H1 (cell line): ENCODE results near the gene KCNK4. TPM values are rescaled to one million over a fixed set of nuclear protein-coding genes. Genes with fewer than 3 reads are reported as not detected.

Experiments
- ASH2L ChIP-seq: fragments of 200-600, 300-600 bp; sonication (generic); IDR thresholded peaks from one replicate; pipeline ENCODE4 v1.7.1; 2017; ENCODE audit warnings: low read length
- BRCA1 ChIP-seq: IDR thresholded peaks from 2 replicates; pipeline ENCODE4 v1.6.1; 2012; ENCODE audit warnings: low read depth, low read length, improper control_type of control experiment
- CHD1 ChIP-seq: IDR thresholded peaks from 2 replicates; pipeline ENCODE4 v1.6.1; 2012; ENCODE audit warnings: low read depth, low read length, improper control_type of control experiment
- CHD2 ChIP-seq: IDR thresholded peaks from 2 replicates; pipeline ENCODE4 v1.6.1; 2012; ENCODE audit warnings: low read length, improper control_type of control experiment
- CREB1 ChIP-seq: IDR thresholded peaks from 2 replicates; pipeline ENCODE4 v1.6.1; 2012; ENCODE audit warnings: inconsistent platforms
- EGR1 ChIP-seq: IDR thresholded peaks from 2 replicates; pipeline ENCODE4 v1.6.1; 2011; ENCODE audit warnings: low read depth, low read length, borderline replicate concordance
- EZH2 ChIP-seq: fragments of 200-600 bp; sonication (generic); IDR thresholded peaks from 2 replicates; pipeline ENCODE4 v1.7.1; 2012; ENCODE audit warnings: low read depth, mild to moderate bottlenecking, moderate library complexity, low read length, inconsistent platforms; ENCODE audit not compliant: severe bottlenecking
- GABPA ChIP-seq: IDR thresholded peaks from 2 replicates; pipeline ENCODE4 v1.6.1; 2011; ENCODE audit warnings: mild to moderate bottlenecking, low read length, moderate library complexity, borderline replicate concordance; ENCODE audit not compliant: insufficient read depth
- HDAC2 ChIP-seq, 2 experiments: fragments of 300-600 bp in 1 of 2; sonication (generic) in 1 of 2; IDR thresholded peaks; 2 replicates each; pipeline ENCODE4 v1.6.1; 2011 to 2012; ENCODE audit warnings: low read depth in 2 of 2, low read length in 2 of 2, mild to moderate bottlenecking in 2 of 2, moderate library complexity in 2 of 2, borderline replicate concordance in 1 of 2, inconsistent platforms in 1 of 2
- JUND ChIP-seq: IDR thresholded peaks from 2 replicates; pipeline ENCODE4 v1.6.1; 2011; ENCODE audit warnings: mild to moderate bottlenecking, improper control_type of control experiment, low read length
- KDM1A ChIP-seq: fragments of 200-600, 300-600 bp; sonication (generic); IDR thresholded peaks from 2 replicates; pipeline ENCODE4 v1.7.1; 2016; ENCODE audit warnings: mild to moderate bottlenecking, low read length, borderline replicate concordance
- MAX ChIP-seq: IDR thresholded peaks from 2 replicates; pipeline ENCODE4 v1.6.1; 2012; ENCODE audit warnings: inconsistent platforms
- NANOG ChIP-seq: IDR thresholded peaks from 2 replicates; pipeline ENCODE4 v1.6.1; 2011; ENCODE audit warnings: low read length, low read depth, mild to moderate bottlenecking, inconsistent platforms; ENCODE audit not compliant: insufficient read depth, poor library complexity, severe bottlenecking
- POLR2A ChIP-seq, 2 experiments: IDR thresholded peaks; 1 replicate in 1 of 2; 2 replicates in 1 of 2; pipeline ENCODE4 v1.6.1; 2011; ENCODE audit warnings: low read depth in 2 of 2, low read length in 2 of 2, mild to moderate bottlenecking in 2 of 2; ENCODE audit errors: control extremely low read depth in 1 of 2
- POLR2AphosphoS5 ChIP-seq: IDR thresholded peaks from 2 replicates; pipeline ENCODE4 v1.6.1; 2011; ENCODE audit warnings: low read depth, low read length
- RAD21 ChIP-seq, 2 experiments: IDR thresholded peaks in 1 of 2; conservative IDR thresholded peaks in 1 of 2; 2 replicates each; pipeline ENCODE4 v1.6.1; 2011; ENCODE audit warnings: low read depth in 2 of 2, low read length in 2 of 2, improper control_type of control experiment in 1 of 2, inconsistent platforms in 1 of 2, mild to moderate bottlenecking in 1 of 2, moderate library complexity in 1 of 2
- SIX5 ChIP-seq: IDR thresholded peaks from 2 replicates; pipeline ENCODE4 v1.6.1; 2011; ENCODE audit warnings: mild to moderate bottlenecking, low read depth, low read length
- SUZ12 ChIP-seq: fragments of 200-600 bp; sonication (generic); IDR thresholded peaks from 2 replicates; pipeline ENCODE4 v1.6.1; 2012; ENCODE audit warnings: mild to moderate bottlenecking, inconsistent platforms, low read length, moderate library complexity, mixed read lengths
- TAF7 ChIP-seq: optimal IDR thresholded peaks from 2 replicates; pipeline ENCODE3; 2011; ENCODE audit warnings: low read depth, mild to moderate bottlenecking, inconsistent platforms, low read length, moderate library complexity, borderline replicate concordance
- TCF12 ChIP-seq: IDR thresholded peaks from 2 replicates; pipeline ENCODE4 v1.6.1; 2011; ENCODE audit warnings: low read depth, mild to moderate bottlenecking, low read length
- TEAD4 ChIP-seq: IDR thresholded peaks from 2 replicates; pipeline ENCODE4 v1.6.1; 2012; ENCODE audit warnings: low read depth, low read length, inconsistent platforms, mixed read lengths
- polyA plus RNA-seq, 7 experiments: library from polyadenylated mRNA; depleted of rRNA in 3 of 7; stranded (reverse) in 5 of 7; unstranded in 2 of 7; fragments of >200 nt in 5 of 7; fragments of 200-250 nt in 2 of 7; gene quantifications; 1 replicate in 5 of 7; 2 replicates in 1 of 7; 4 replicates in 1 of 7; pipeline versions ENCODE4 v1.2.1 to v1.2.3, GENCODE V29; 2011 to 2013; ENCODE audit warnings: missing spikeins in 2 of 7, mixed read lengths in 2 of 7
- total RNA-seq: library from RNA; stranded (reverse); fragmentation: NEBNext Ultra II Directional; extraction: Animal tissue kit (Norgen Biotek cat#: 25700); gene quantifications from 2 replicates; pipeline ENCODE4 v1.2.1, GENCODE V29; 2021
- TF ChIP-seq, protein P1 (sequence below): IDR thresholded peaks from 2 replicates; pipeline ENCODE4 v1.6.1; 2012; ENCODE audit warnings: inconsistent platforms
- TF ChIP-seq, protein P2 (sequence below): IDR thresholded peaks from 2 replicates; pipeline ENCODE4 v1.6.1; 2011; ENCODE audit warnings: low read depth, mild to moderate bottlenecking, low read length; ENCODE audit not compliant: insufficient read depth

Gene KCNK4
- total and polyA plus RNA-seq, 2 of the 8 experiments (the other 6 are each of a cell fraction or from before 2014, with no cell fraction given): 0.19 TPM; not detected in 1

- TF ChIP-seq KDM1A (no peak), TCF12 (no peak), TAF7 (no peak), CHD2 (peak; percentile 76), MAX (0 out of 2 replicates have a peak, but pooled peaks have one; percentile 17), HDAC2 (IDR thresholded peaks at IDR 0.05; ENCODE audit: borderline replicate concordance in 1 of 2, low read depth in 2 of 2, low read length in 2 of 2) (no peak), BRCA1 (no peak; the same call in 1 of the 2 replicates), CHD1 (no peak), TEAD4 (no peak), ASH2L (peak; percentile 64), CREB1 (peak; percentile 42; the same call in 1 of the 2 replicates), POLR2A (IDR thresholded peaks at IDR 0.05; ENCODE audit: control extremely low read depth in 1 of 2, low read depth in 2 of 2, low read length in 2 of 2) (no peak; a peak in 1 of 3 replicates), EZH2 (no peak), EGR1 (peak; percentile 92), POLR2AphosphoS5 (no peak), RAD21 (IDR thresholded peaks at IDR 0.05 in 1 of 2, conservative IDR thresholded peaks at IDR 0.05 in 1 of 2; ENCODE audit: low read depth in 2 of 2, low read length in 2 of 2) (peak in 1 of 2 experiments; percentile 8; a peak in 1 of 4 replicates), NANOG (no peak), SUZ12 (no peak), JUND (peak; percentile 74), GABPA (peak; percentile 96), SIX5 (peak; percentile 79)
- TF ChIP-seq, protein P1, sequence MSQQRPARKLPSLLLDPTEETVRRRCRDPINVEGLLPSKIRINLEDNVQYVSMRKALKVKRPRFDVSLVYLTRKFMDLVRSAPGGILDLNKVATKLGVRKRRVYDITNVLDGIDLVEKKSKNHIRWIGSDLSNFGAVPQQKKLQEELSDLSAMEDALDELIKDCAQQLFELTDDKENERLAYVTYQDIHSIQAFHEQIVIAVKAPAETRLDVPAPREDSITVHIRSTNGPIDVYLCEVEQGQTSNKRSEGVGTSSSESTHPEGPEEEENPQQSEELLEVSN: peak; percentile 38; the same call in 1 of the 2 replicates
- TF ChIP-seq, protein P2, sequence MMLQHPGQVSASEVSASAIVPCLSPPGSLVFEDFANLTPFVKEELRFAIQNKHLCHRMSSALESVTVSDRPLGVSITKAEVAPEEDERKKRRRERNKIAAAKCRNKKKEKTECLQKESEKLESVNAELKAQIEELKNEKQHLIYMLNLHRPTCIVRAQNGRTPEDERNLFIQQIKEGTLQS: peak; percentile 81; the same call in 1 of the 2 replicates
Observed at GRCh38 chr11:64269540-64270220, 21.4 kb upstream of the KCNK4 start (continued).
